Pancreas (tissue), 8 donors: ENCODE data around the gene CYTH4. TPM values are rescaled to one million over a fixed set of nuclear protein-coding genes. Genes with fewer than 3 reads are reported as not detected.

Experiments
- polyA plus RNA-seq, 2 donors: library from polyadenylated mRNA; stranded (reverse); fragments of 200-250 nt; gene quantifications; one replicate each; pipeline ENCODE4 v1.2.3, GENCODE V29; 2013
- total RNA-seq, 6 donors: library from RNA; stranded (reverse); fragmentation: NEBNext Ultra II Directional in 4 of 6; extraction: Animal tissue kit (Norgen Biotek cat#: 25700) in 4 of 6; gene quantifications; one replicate each; pipeline versions ENCODE4 v1.2.1 to v1.2.4, GENCODE V29; 2021 to 2023
- donor health status: healthy with polysubstance abuse.
- donor health status: DM: no; HTN: no; CAD: no; lungs with moderate emphysema.
- donor health status: DM: no; HTN: no; CAD: no.
- donor health status: Bipolar disorder and iron deficiency.
- donor health status: DM: yes; HTN: yes; CAD: no.
- donor health status: DM: no; HTN: no; CAD: no.
- donor health status: DM: no; HTN: no; CAD: no.
- donor health status: DM: yes; HTN: yes; CAD: no.

Gene CYTH4
- total and polyA plus RNA-seq, 8 donors, result 0.79 to 12.0 (median 2.8) TPM

Other genes with a start within 250 kb of the CYTH4 start
- 1 to 10 TPM; 2.6 to 9.1 (median 3.3) TPM for gene KCTD17, start 230.8 kb upstream of the CYTH4 start, total RNA-seq
- gene KCTD17, start 230.8 kb upstream of the CYTH4 start, polyA plus RNA-seq, result 10 to 100 TPM; 10.3 to 11.8 TPM
- gene TMPRSS6, start 172.8 kb upstream of the CYTH4 start, total RNA-seq, result 1 to 10 TPM in 1 of 6 donors, under 1 TPM in 5; 0.13 to 1.0 (median 0.30) TPM
- 1 to 10 TPM; 1.3 to 3.1 TPM for gene TMPRSS6, start 172.8 kb upstream of the CYTH4 start, polyA plus RNA-seq
- under 1 TPM; 0.05 to 1.00 (median 0.58) TPM for gene IL2RB, start 132.6 kb upstream of the CYTH4 start, total RNA-seq
- gene IL2RB, start 132.6 kb upstream of the CYTH4 start, polyA plus RNA-seq, result under 1 TPM; 0.05 to 0.19 TPM
- gene C1QTNF6, start 94.3 kb upstream of the CYTH4 start, total RNA-seq, result 1 to 10 TPM; 1.2 to 8.0 (median 2.1) TPM
- gene C1QTNF6, start 94.3 kb upstream of the CYTH4 start, polyA plus RNA-seq, result 10 to 100 TPM in 1 of 2 donors, 1 to 10 TPM in 1; 9.8 to 10.9 TPM
- gene SSTR3, start 70.0 kb upstream of the CYTH4 start, total RNA-seq, result 1 to 10 TPM in 3 of 6 donors, under 1 TPM in 3; 0.32 to 1.6 (median 0.94) TPM
- gene SSTR3, start 70.0 kb upstream of the CYTH4 start, polyA plus RNA-seq, result 1 to 10 TPM; 3.3 to 8.7 TPM
- gene RAC2, start 38.2 kb upstream of the CYTH4 start, total RNA-seq, result 10 to 100 TPM in 1 of 6 donors, 1 to 10 TPM in 4, under 1 TPM in 1; 0.91 to 12.8 (median 3.2) TPM
- 1 to 10 TPM; 2.2 to 3.7 TPM for gene RAC2, start 38.2 kb upstream of the CYTH4 start, polyA plus RNA-seq
- 1 to 10 TPM in 3 of 6 donors, under 1 TPM in 3; 0.19 to 1.8 (median 1.1) TPM for gene ELFN2, start 145.0 kb downstream of the CYTH4 start, total RNA-seq
- gene ELFN2, start 145.0 kb downstream of the CYTH4 start, polyA plus RNA-seq, result 1 to 10 TPM in 1 of 2 donors, under 1 TPM in 1; 0.23 to 2.1 TPM
- gene MFNG, start 203.9 kb downstream of the CYTH4 start, total RNA-seq, result 10 to 100 TPM in 1 of 6 donors, 1 to 10 TPM in 5; 1.5 to 10.5 (median 3.4) TPM
- gene MFNG, start 203.9 kb downstream of the CYTH4 start, polyA plus RNA-seq, result 1 to 10 TPM; 5.2 to 6.5 TPM
- 10 to 100 TPM in 4 of 6 donors, 1 to 10 TPM in 2; 9.9 to 20.6 (median 11.5) TPM for gene CARD10, start 236.9 kb downstream of the CYTH4 start, total RNA-seq
- gene CARD10, start 236.9 kb downstream of the CYTH4 start, polyA plus RNA-seq, result 10 to 100 TPM; 29.9 to 30.2 TPM